HFF-Myc (cell line): ENCODE results near the gene VSNL1.
"Not testable (repeated sequence)": the region's sequence is repeated elsewhere in the genome, so short reads cannot be mapped to it uniquely, and the experiment has no call there.

Experiments used
- DNase-seq: peaks from one replicate; pipeline ENCODE4 v3.0.0-alpha.2; 2011; ENCODE audit warnings: low read depth; ENCODE audit errors: extremely low read depth
- H3K4me3 ChIP-seq: replicated peaks from 2 replicates; pipeline ENCODE4 v1.5.1; 2011; ENCODE audit warnings: low read depth, mild to moderate bottlenecking, control low read depth, low read length
- TF ChIP-seq, protein P1 (sequence below): IDR thresholded peaks from 2 replicates; pipeline ENCODE4 v1.5.1; 2012; ENCODE audit warnings: mild to moderate bottlenecking, low read depth, low read length, control low read depth; ENCODE audit errors: missing control alignments

VSNL1 gene

DNA sequence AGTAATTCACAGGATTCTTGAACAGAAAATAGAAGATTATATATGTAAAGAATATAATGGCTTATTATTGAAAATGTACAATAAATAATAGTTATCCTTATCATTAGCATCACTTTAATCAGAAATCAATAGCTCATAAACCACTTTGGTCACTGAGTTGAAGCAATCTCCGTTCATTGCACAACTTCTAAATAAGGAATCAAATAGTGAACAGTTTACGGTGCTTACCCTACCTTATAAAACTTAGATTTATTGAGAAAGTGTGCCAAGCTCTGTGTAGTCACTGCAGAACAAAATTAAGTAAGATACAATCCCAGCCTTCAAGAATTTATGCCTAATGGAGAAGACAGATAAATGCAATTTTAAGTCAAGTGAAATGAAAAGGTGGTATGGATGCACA lies 6.7 kb downstream of the VSNL1 start:
- TF ChIP-seq, protein P1, sequence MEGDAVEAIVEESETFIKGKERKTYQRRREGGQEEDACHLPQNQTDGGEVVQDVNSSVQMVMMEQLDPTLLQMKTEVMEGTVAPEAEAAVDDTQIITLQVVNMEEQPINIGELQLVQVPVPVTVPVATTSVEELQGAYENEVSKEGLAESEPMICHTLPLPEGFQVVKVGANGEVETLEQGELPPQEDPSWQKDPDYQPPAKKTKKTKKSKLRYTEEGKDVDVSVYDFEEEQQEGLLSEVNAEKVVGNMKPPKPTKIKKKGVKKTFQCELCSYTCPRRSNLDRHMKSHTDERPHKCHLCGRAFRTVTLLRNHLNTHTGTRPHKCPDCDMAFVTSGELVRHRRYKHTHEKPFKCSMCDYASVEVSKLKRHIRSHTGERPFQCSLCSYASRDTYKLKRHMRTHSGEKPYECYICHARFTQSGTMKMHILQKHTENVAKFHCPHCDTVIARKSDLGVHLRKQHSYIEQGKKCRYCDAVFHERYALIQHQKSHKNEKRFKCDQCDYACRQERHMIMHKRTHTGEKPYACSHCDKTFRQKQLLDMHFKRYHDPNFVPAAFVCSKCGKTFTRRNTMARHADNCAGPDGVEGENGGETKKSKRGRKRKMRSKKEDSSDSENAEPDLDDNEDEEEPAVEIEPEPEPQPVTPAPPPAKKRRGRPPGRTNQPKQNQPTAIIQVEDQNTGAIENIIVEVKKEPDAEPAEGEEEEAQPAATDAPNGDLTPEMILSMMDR: no peak
- no peak for DNase-seq
- H3K4me3 ChIP-seq: no peak overlapping the region

DNA sequence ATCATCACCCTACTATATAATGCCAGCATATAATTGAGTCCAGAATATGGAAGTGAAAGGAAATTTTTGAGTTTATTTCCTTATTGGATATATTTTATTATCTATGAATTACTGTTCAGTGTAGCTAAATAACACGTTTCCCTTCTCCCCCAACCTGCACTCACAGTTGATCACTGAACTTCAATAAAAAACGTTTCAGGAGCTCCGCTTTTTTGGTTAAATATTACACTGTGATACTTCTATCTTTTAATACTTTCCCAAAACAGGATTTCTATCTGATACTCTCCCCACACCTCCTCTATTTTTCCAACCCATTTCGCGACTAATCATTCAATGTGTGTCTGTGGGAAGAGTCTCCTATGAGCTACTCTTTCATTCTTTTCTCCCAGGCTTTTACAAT lies 7.2 kb downstream of the VSNL1 start:
- no peak overlapping the region for H3K4me3 ChIP-seq

DNA sequence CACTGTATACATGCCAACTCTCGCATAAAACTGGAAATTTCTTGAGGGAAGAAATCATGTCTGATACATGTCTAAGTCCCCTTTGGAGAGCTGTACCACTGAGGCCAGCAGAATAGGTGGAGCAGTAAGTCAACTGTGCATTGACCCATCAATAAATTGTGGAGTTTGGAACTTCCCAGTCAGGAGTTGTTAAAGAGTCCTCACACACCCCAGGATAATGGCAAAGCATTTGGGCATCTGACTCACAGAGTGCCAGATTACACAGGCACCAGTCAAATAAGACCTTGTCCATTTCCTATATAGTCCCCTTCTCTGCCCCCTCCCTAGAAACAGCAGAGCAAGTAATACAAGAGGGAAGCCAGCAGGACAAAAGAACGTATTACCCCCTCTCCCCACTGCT lies 10.4 kb downstream of the VSNL1 start:
- TF ChIP-seq, protein P1: no peak
- no peak overlapping the region for H3K4me3 ChIP-seq
- DNase-seq: no peak

More for the DNA sequence above, 7.2 kb downstream of the VSNL1 start:
- no peak for DNase-seq
- TF ChIP-seq, protein P1: no peak

DNA sequence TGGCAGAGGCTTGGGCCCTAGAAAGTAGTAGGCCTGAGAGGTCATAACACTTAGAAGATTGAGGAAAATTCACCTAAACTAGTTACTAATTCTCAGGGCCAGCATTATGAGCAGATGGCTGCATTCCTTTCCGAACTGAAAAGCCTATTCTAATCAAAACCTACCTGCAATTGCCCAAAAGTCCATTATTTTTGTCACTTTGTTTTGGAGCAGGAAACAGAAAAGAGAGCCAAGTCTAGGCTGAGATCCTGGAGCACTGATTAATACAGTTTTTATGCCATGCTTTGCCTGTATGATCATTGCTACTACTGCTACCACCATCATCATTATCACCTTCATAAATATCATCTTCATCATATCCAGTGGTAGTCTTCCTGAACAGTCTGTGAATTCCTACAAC lies 14.7 kb downstream of the VSNL1 start:
- DNase-seq: no peak
- TF ChIP-seq, protein P1: no peak

DNA sequence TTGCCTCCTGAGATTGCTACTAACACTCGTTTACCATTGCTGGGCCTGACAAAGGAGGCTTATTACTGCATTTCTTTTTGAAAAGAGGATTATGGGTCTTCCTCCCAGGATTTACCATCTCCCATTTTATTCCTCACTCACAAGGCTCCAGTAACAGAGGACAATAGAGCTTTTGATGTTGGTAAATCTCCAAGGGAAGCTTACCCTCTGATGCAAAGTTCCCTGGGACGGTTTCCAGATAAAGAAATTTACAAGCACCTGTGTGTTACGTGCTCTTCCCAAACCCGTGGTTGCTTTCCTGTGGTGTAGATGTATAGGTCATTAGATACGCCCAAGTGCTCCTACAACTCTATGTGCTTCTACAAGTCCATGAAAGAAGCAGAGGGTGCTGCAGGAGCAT lies 17.1 kb downstream of the VSNL1 start:
- TF ChIP-seq, protein P1: no peak
- H3K4me3 ChIP-seq: no peak overlapping the region
- DNase-seq: no peak

More for the DNA sequence above, 14.7 kb downstream of the VSNL1 start:
- H3K4me3 ChIP-seq: no peak overlapping the region

DNA sequence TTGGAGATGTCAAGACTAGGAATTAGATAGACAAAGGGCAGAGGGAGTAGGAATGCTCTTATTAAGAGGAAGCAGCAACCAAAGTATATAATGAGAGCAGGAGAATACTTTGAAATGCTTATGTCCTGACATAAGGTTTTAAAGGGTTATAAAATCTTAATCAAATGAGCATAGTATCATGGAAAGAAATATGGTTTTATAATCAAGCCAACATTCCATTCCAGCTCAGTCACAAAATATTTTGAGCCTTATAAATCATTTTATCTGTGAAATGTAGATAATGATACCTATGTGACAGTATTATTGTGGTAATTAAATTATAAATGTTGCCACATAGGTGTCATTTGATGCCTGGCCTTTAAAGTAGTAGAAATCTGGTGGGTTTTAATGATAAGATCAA lies 17.6 kb downstream of the VSNL1 start:
- TF ChIP-seq, protein P1: no peak
- no peak overlapping the region for H3K4me3 ChIP-seq
- no peak for DNase-seq

DNA sequence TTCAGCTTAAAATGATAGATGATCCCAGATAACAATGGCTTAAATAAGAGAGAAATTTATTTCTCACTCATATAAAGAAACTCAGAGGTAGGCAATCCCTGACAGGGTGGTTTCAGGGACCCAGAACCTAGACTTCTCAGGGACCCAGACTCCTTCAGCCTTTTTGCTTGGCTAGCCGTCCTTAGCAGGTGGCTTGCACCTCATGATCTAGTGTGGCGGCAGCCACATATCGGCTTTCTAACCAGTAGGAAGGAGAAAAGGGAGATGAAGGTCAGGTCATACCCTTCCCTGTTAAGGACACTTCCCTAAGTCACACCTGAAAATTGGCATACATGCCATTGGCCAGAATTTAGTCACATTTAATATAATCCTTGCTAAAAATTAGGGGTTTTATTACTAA lies 18.4 kb downstream of the VSNL1 start:
- no peak overlapping the region for H3K4me3 ChIP-seq
- DNase-seq: no peak
- TF ChIP-seq, protein P1: no peak

DNA sequence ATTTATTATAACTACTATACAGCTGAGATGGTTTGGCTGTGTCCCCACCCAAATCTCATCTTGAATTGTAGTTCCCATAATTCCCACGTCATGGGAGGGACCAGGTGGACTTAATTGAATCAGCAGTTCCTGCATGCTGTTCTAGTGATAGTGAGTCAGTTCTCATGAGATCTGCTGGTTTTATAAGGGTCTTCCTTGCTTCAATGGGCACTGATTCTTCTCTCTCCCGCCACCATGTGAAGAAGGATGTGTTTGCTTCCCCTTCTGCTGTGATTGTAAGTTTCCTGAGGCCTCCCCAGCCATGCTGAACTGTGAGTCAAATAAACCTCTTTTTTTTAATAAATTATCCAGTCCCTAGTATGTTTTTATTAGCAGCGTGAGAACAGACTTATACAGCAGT lies 25.2 kb downstream of the VSNL1 start:
- H3K4me3 ChIP-seq, DNase-seq: not testable (repeated sequence)
